OCI-LY7 (cell line): ENCODE results near the gene MCL1. TPM values are rescaled to one million over a fixed set of nuclear protein-coding genes. Genes with fewer than 3 reads are reported as not detected.
"Not testable (repeated sequence)": the region's sequence is repeated elsewhere in the genome, so short reads cannot be mapped to it uniquely, and the experiment has no call there.

Source experiments
- BruUV-seq: library from RNA; stranded (reverse); fragments of 400-500 nt; replicated peaks from 2 replicates; lab custom pipeline; 2021; lab: Mats Ljungman, UMichigan
- CTCF ChIA-PET: fragments of 300-600 bp; sonication (Branson Sonifier 250); formaldehyde crosslinking; loops from one replicate; lab custom pipeline; 2022; ENCODE audit warnings: antibody characterized with exemption; ENCODE audit not compliant: unreplicated experiment; lab: Charles Lee
- POLR2A ChIA-PET: fragments of 300-600 bp; sonication (Branson Sonifier 250); formaldehyde crosslinking; loops from one replicate; lab custom pipeline; 2022; ENCODE audit warnings: antibody characterized with exemption; lab: Charles Lee
- DNase-seq: peaks from one replicate; pipeline ENCODE4 v3.0.0-alpha.2; 2015; ENCODE audit warnings: low spot score
- H2AFZ ChIP-seq: fragments of 200-600 bp; sonication (generic), shearing (Covaris generic); 2 replicates; pipeline ENCODE4 v1.6.1; 2014; ENCODE audit warnings: mild to moderate bottlenecking, antibody characterized with exemption, low read length, moderate library complexity
- H3K27ac ChIP-seq: fragments of 200-600 bp; sonication (generic); 2 replicates; pipeline ENCODE4 v1.5.1; 2014; ENCODE audit warnings: mixed run types, low read depth, mild to moderate bottlenecking, moderate library complexity, low read length, inconsistent platforms; ENCODE audit not compliant: poor library complexity, severe bottlenecking
- H3K36me3 ChIP-seq: fragments of 200-600 bp; sonication (generic); 2 replicates; pipeline ENCODE4 v1.6.1; 2014; ENCODE audit warnings: mild to moderate bottlenecking, antibody characterized with exemption, low read length, moderate library complexity, mixed read lengths; ENCODE audit not compliant: insufficient read depth
- H3K4me1 ChIP-seq: fragments of 200-600 bp; sonication (generic); 2 replicates; pipeline ENCODE4 v1.5.1; 2014; ENCODE audit warnings: mild to moderate bottlenecking, low read length; ENCODE audit not compliant: insufficient read depth, poor library complexity, severe bottlenecking
- H3K4me2 ChIP-seq: fragments of 200-600 bp; sonication (generic); 2 replicates; pipeline ENCODE4 v1.6.1; 2014; ENCODE audit warnings: mild to moderate bottlenecking, low read length
- H3K4me3 ChIP-seq: fragments of 200-600 bp; sonication (generic); 2 replicates; pipeline ENCODE4 v1.5.1; 2014; ENCODE audit warnings: mild to moderate bottlenecking, low read depth, low read length; ENCODE audit not compliant: poor library complexity, severe bottlenecking
- H3K79me2 ChIP-seq: fragments of 200-600 bp; sonication (generic); 2 replicates; pipeline ENCODE4 v1.6.1; 2016; ENCODE audit warnings: low read depth, mild to moderate bottlenecking, low read length, moderate library complexity, mixed read lengths; ENCODE audit not compliant: insufficient read depth
- H3K9me2 ChIP-seq: fragments of 200-600 bp; sonication (generic); 2 replicates; pipeline ENCODE4 v1.6.1; 2016; ENCODE audit warnings: mild to moderate bottlenecking, low read length, mixed read lengths; ENCODE audit not compliant: insufficient read depth
- H3K9me3 ChIP-seq: fragments of 200-600 bp; sonication (generic); 2 replicates; pipeline ENCODE4 v1.6.1; 2014; ENCODE audit warnings: mild to moderate bottlenecking, mixed run types, low read length, mixed read lengths
- H4K20me1 ChIP-seq: fragments of 200-600 bp; sonication (generic); 2 replicates; pipeline ENCODE4 v1.6.1; 2014; ENCODE audit warnings: mild to moderate bottlenecking, antibody characterized with exemption, low read length, moderate library complexity, mixed read lengths; ENCODE audit not compliant: insufficient read depth
- CTCF ChIP-seq: fragments of 200-600 bp; sonication (generic); conservative IDR thresholded peaks from 2 replicates; pipeline ENCODE4 v1.5.1; 2014; ENCODE audit warnings: mild to moderate bottlenecking, antibody characterized with exemption, low read length, moderate library complexity, mixed read lengths
- EZH2phosphoT487 ChIP-seq: fragments of 200-600 bp; sonication (generic); IDR thresholded peaks from 2 replicates; pipeline ENCODE4 v1.6.1; 2018; ENCODE audit warnings: low read depth, borderline replicate concordance, mild to moderate bottlenecking, mixed run types, antibody characterized with exemption, low read length, moderate library complexity, mixed read lengths
- intact Hi-C: fragments of 100-400 bp; cut with micrococcal nuclease; formaldehyde crosslinking; loops from one replicate; pipeline ENCODE4 v1.10.0; 2022; ENCODE audit not compliant: unreplicated experiment
- total RNA-seq, 2 experiments: library from RNA; depleted of rRNA in 1 of 2; stranded (reverse); fragments of >200 nt in 1 of 2; shearing (Covaris generic) in 1 of 2; gene quantifications; 2 replicates each; pipeline ENCODE4 v1.2.3, GENCODE V29; 2014 to 2022

The MCL1 gene
- total RNA-seq, 2 experiments from 2014 or later = 102 to 157 TPM

GRCh38 chr1:150603711-150604110 is 24.3 kb upstream of the MCL1 start:
- no peak overlapping the region for H3K27ac ChIP-seq
- peaks cover 7% of the 10 kb centered on the region for H3K4me1 ChIP-seq
- no peaks in the 10 kb centered on the region for H4K20me1 ChIP-seq
- POLR2A ChIA-PET = interaction anchor here (1.4 kb wide), 1 partner anchor 24 kb away, joined by 6 read pairs; the partner anchor contains the start of gene MCL1
- no peak overlapping the region for H3K4me3 ChIP-seq
- H3K9me2 ChIP-seq = no peaks in the 10 kb centered on the region
- no peak for TF ChIP-seq CTCF
- no peak for TF ChIP-seq EZH2phosphoT487
- H2AFZ ChIP-seq = no peak overlapping the region
- CTCF ChIA-PET = no interaction called here
- BruUV-seq = no TSS peak
- intact Hi-C loops = no loop called here
- no peak for DNase-seq
- peaks cover 10% of the 10 kb centered on the region for H3K36me3 ChIP-seq
- no peak overlapping the region for H3K4me2 ChIP-seq
- no peaks in the 10 kb centered on the region for H3K79me2 ChIP-seq
- no peaks in the 10 kb centered on the region for H3K9me3 ChIP-seq

- CTCF ChIA-PET, DNase-seq, H3K27ac ChIP-seq, H4K20me1 ChIP-seq, H3K4me1 ChIP-seq, H3K9me2 ChIP-seq, H3K9me3 ChIP-seq, H3K36me3 ChIP-seq, H3K79me2 ChIP-seq, H2AFZ ChIP-seq, H3K4me3 ChIP-seq, intact Hi-C loops, BruUV-seq, H3K4me2 ChIP-seq: not testable (repeated sequence)
- POLR2A ChIA-PET = interaction anchor here (0.7 kb wide), 3 partner anchors 27 to 372 kb away, joined by 3 to 4 read pairs (median 4); no protein-coding TSS in a partner anchor
Measured at GRCh38 chr1:150602372-150602771, 23.0 kb upstream of the MCL1 start.

- TF ChIP-seq CTCF (no peak), EZH2phosphoT487 (no peak)
- peaks cover 4% of the 10 kb centered on the region; the same call in 1 of the 2 replicates for H3K36me3 ChIP-seq
- no peak overlapping the region for H3K4me2 ChIP-seq
- peaks cover 7% of the 10 kb centered on the region for H3K4me1 ChIP-seq
- ChIA-PET POLR2A (interaction anchor here (0.8 kb wide), 1 partner anchor 14 kb away, joined by 3 read pairs; no protein-coding TSS in a partner anchor), CTCF (no interaction called here)
- DNase-seq = no peak
- H4K20me1 ChIP-seq = no peaks in the 10 kb centered on the region
- H3K79me2 ChIP-seq = no peaks in the 10 kb centered on the region
- intact Hi-C loops = no loop called here
- H3K27ac ChIP-seq = no peak overlapping the region
- no peaks in the 10 kb centered on the region for H3K9me3 ChIP-seq
- no peak overlapping the region for H3K4me3 ChIP-seq
- H3K9me2 ChIP-seq = no peaks in the 10 kb centered on the region
- BruUV-seq = no TSS peak
- no peak overlapping the region for H2AFZ ChIP-seq
Measured at GRCh38 chr1:150601540-150601939, 22.1 kb upstream of the MCL1 start.

GRCh38 chr1:150598346-150598745 is 18.9 kb upstream of the MCL1 start:
- POLR2A ChIA-PET = interaction anchor here (1.2 kb wide), 1 partner anchor 8 kb away, joined by 3 read pairs; no protein-coding TSS in a partner anchor
- H3K4me1 ChIP-seq, intact Hi-C loops, H3K27ac ChIP-seq, BruUV-seq, H3K4me2 ChIP-seq, H4K20me1 ChIP-seq, H3K36me3 ChIP-seq, H3K79me2 ChIP-seq, H3K4me3 ChIP-seq, H2AFZ ChIP-seq, H3K9me2 ChIP-seq, H3K9me3 ChIP-seq, DNase-seq, CTCF ChIA-PET: not testable (repeated sequence)
